CD4-positive, alpha-beta T cell treated with Interleukin-1 beta for 1 hour (primary cell): ENCODE measurements around the gene FBXW7.
"Not testable (repeated sequence)": the region's sequence is repeated elsewhere in the genome, so short reads cannot be mapped to it uniquely, and the experiment has no call there.

Experiments used
- DNase-seq, 2 donors: peaks; one replicate each; pipeline ENCODE4 v3.0.0-alpha.2; 2020 to 2022

Gene FBXW7, protein sequence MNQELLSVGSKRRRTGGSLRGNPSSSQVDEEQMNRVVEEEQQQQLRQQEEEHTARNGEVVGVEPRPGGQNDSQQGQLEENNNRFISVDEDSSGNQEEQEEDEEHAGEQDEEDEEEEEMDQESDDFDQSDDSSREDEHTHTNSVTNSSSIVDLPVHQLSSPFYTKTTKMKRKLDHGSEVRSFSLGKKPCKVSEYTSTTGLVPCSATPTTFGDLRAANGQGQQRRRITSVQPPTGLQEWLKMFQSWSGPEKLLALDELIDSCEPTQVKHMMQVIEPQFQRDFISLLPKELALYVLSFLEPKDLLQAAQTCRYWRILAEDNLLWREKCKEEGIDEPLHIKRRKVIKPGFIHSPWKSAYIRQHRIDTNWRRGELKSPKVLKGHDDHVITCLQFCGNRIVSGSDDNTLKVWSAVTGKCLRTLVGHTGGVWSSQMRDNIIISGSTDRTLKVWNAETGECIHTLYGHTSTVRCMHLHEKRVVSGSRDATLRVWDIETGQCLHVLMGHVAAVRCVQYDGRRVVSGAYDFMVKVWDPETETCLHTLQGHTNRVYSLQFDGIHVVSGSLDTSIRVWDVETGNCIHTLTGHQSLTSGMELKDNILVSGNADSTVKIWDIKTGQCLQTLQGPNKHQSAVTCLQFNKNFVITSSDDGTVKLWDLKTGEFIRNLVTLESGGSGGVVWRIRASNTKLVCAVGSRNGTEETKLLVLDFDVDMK

DNA sequence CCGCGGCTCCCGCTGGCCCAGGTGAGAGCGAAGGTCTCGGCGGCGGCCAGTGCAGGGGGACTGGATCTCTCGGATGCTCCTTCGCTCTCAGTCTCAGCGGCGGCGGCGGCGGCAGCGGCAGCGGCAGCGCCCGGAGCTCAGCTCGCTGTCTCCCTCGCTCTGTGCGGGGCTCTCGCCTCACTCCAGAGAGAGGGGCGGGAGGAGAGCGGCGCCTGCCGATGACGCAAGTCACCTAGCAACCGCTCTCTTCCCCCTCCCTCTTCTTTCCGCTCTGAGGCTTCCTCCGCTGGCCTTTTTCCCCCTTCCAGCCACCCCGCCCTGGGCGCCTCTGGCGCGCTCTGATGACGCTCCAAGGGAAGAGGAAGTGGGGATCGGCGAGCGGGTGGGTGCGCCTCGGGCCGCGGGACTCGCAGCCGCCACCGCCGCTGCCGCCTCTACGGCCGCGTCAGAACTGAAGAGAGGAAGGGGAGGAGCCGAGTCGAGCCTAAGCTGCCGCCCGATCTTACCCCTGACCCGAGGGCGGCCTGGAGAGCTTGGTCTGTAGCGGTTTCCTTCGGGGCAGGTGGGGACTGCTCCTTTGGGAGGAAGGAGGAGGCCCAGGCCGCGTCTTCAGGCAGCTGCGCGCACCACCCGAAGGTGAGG, at the start of gene FBXW7:
Gene FBXW7 (minus strand): TSS at position 190 of the 642 bp plus-strand sequence. CDS start 124,289 bp downstream, outside the sequence.
- DNase-seq: peak; percentile 99 to 100

DNA sequence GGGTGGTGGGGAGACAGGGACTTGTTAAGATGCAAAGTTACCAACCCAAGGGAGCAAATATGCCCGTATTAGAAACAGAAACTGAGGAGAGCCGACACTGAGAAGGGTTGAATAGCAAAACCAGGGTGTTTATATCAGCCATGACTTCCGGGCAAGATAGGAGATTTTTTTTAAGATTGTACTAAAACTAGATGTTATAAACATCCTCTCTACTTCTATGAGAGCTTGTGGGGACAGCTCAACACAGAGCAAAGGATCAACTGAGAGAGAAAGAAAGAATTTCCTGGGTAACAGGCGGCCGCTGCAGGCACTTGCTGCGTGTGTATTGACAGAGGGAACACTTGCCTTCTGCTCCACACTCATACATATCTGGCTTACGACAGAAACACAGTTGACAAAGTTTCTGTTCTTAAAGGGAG, 49.1 kb upstream of the FBXW7 start:
- DNase-seq: peak in 1 of 2 donors; percentile 28

DNA sequence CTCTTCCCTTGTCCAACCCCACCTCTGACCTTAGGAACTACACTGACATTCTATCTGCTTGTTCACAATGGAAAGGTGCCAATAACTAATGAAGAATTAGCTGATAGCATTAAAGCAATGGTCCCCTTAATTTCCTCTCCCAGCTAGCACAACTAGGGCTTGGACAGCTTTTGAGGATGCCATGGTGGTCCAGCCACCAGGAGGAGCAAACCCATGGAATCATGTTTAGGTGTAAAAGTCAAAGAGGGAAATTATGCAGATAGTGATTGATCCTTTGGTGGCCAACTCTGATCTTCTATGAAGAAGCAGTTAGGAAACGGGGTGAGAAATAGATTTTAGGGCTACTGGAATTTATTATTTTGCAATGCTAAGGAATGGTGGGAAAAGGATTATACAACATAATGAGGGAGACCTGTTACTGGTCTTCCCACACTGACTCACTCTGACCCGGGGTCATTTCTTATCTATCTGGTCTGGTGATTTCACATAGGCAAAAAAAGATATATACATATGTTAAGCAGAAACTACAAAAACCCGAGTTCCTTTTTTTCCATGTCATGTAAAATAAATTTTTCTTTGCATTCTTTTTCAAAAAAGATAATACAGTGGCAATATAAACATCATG, 45.8 kb upstream of the FBXW7 start:
- no peak for DNase-seq

DNA sequence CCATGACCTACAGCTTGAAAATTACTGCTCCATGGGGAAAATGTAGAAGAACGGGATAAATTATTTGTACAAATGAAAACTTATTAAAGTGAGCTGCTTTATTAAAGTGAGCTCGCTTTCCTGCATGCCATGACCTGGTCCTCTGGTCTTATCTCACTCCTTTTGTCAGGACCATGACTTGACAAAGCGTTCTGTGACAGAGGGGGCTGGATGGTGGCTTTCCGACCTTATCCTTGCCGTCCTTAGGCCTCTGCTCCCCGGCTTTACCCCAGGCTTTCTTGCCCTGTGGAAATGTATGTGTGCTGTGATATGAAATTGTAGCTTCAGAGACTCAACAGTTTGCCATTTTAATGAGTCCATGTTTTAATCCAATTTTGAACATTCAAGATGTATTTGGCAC, 44.0 kb upstream of the FBXW7 start:
- no peak for DNase-seq

DNA sequence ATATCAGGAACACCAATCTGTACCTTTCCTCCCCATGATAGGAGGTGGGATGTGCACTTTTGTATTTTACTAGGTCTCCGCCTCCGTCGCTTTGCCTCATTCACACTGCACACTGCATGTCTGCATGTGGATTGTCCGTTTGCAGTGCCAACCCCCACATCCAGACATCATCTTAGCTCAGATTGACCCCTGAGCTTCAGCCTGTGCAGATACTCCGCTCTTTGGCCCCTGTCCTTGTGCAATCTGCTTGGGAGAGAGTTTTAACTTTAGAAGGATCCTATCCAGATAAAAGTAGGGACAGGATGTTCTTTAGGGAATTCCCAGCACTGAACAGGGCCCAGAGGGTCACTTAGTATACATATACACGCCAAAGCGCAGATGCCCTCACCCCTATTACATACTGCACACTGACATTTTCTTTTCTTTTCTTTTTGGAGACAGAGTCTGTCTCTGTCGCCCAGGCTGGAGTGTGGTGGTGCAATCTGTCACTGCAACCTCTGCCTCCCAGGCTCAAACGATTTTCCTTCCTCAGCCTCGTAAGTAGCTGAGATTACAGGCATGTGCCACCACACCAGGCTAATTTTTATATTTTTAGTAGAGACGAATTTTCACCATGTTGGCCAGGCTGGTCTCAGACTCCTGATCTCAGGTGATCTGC, 43.3 kb upstream of the FBXW7 start:
- no peak for DNase-seq

DNA sequence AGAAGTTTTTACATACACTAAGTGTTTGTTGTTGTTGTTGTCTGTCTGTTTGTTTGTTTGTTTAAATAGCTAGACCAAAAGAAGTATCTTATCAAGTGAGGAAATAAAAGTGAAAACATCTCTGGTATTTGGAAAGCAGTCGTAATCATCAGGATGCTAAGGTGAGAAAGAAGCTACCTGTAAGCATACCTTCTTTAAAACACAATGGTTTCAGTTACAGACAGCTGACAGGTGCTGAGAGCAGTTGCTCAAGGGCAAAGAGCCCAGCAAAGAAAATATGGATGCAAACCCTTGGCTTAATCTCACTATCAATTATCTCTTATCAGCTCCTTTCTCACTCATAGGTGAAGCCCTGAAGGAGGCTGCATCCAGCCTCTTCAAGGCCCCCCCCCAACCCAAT, 42.8 kb upstream of the FBXW7 start:
- DNase-seq: no peak

DNA sequence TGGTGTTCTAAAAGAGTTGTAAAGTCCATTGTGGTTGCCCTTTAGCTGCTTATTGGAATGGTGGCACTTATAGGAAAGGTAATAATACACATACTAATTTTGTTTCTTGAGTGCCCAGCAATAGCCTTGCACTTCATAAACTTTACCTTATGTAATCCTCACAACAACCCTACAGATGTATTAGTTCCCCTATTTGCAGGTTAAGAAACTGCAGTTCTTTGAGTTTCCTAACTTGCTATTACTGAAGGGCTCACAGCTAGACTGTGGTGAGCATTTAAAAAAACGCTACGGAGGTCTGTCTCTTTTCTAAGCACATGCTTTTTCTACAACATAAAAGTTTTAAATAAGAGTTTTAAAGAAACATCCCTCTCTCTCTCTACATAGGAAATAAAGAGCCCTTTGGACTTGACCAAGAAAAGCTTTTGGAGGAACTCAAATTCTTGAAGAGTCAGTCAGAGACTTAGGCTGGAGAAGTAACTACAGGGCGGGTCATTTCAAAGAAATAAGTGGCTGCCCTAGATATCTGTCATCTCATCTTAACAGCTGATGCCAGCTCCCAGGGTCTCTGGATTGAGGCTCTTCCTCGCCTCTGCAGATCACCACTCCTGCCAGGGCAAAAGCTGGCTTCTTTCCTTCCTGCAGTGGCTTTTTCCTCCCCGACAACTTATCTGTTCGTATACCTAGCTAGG, 42.0 kb upstream of the FBXW7 start:
- no peak for DNase-seq

DNA sequence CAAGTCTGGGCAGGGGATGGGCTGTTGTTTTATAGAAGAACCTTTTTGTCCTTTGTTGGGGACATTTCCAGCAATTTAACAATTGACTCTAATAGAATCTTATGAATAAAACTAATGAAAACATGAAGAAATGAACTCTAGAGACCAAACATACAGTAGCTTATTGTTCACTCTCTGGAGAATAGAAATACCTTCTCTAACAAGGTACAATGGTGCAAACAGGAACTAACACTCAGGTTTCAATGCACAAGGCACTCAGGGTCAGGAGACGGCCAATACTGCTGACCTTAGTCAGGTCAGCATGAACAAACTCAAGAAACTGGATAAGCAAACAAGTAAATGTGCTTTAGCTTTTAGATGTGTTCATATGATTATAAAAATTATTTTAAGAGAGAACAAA, 39.6 kb upstream of the FBXW7 start:
- DNase-seq: no peak

DNA sequence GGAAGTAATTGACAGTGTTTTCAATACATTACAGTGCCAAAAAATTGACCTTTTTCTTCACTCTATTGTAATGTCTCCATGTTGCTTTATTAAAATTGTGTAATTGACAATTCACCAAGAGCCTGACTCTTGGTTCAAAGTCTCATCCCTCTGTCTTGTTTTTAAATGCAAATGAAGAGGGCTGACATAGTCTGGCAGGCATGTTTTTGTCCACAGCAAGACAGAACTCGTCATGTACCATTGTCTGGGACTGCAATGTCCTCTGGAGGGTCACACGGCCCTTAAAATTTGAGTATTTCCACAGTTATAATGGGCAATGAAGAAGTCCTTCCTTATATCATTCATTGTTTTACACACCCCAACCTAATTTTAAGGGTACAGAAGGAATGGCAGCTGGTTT, 38.0 kb upstream of the FBXW7 start:
- no peak for DNase-seq

DNA sequence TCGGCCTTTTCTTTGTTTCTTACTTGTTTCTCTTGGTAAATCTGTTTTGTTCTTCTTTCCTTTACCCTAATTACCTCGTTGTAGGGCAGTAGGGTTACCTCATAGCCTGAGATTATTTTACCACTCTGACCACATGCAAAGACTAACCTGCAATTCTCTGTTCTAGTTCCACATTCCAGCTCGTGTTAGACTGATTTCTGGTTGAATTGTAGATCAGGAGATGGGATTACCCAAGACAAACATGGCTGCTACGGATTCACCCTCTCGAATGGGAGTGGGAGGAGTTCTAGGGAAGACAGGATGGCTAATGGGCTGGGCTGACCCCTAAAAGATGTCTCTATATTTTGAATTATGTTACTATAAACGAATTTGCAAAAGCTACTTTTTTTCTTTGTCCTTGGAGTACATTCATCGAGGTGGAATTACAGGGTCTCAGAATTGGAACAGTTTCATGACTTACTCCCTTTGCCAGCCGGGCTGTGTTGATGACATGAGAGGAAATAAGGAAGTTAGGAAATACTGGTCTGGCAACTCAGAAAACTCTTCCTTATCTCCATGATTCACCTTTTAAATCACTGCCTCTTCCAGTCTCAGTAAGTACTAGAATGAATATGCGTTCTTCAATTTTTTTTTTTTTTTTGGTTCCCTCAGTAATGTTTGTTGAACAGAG, 36.7 kb upstream of the FBXW7 start:
- DNase-seq: no peak

DNA sequence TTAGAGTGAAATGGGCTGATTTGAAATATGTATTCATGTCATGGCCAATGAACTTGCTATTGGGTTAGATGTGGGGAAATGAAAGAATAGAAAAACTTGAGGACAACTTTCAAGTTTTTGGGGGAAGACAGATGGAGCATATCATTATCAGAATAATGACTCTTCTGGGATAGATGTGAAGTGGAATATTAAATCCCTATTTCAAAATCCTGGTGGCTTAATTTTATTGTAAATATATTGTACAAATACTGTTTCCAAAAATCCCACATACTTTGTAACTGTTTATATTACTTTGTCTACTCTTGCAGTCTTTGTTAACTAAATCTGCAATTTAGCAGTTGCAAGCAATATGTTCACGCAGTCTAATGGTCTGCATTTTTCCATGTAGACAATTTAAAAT, 35.9 kb upstream of the FBXW7 start:
- DNase-seq: no peak

DNA sequence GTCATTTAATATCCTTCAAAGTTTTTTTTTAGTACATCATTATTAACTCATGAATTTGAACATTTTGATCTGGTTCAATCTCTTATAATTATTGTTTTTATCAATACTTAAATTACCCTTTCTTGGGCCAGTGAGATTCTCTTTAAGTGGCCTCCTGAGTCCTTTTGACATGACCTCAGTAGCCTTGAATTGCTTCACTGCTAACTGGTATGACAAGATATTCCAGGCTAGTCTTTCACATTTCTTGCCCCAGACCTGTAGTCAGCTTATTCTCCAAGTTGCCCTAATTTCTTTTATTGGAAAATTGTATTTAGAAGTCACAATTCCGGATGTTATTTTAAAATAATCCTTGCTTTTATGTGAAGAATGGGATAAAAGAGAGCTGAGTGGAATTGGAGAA, 35.4 kb upstream of the FBXW7 start:
- no peak for DNase-seq

DNA sequence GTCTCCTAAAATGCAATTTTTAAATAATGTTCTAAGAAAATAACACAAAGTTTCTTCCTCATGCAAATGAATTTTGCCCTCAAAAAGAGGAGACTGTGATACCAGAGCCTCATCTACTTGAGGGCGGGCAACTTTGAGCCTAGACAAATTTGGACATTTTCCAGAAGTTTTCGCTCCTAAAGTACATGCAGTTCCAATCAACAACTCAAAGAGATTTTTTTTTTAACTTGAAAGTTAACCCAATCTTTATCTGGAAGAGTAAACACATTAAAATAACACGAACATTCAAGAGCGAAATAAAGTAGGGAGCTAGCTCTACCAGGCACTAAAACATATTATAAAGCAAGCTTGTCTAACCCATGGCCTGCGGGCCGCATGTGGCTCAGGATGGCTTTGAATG, 29.4 kb upstream of the FBXW7 start:
- DNase-seq: no peak

DNA sequence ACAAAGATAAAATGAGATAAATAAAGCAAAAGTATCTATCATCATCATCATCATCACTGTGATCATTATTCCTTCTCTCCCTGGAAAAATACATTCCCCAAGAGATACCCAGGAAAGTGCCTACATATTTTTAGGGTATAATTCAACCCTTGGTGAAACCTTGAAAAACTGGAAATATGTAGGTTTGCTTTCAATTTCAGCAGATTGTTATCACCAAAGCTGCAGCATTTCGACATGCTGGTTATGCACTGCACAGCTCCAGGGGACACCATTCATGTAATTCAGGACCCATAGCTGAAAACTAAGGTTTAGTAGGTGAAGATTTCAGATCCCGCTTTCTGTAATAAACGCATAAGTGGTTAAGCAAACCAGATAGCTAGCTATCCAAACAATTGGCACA, 28.4 kb upstream of the FBXW7 start:
- no peak for DNase-seq

DNA sequence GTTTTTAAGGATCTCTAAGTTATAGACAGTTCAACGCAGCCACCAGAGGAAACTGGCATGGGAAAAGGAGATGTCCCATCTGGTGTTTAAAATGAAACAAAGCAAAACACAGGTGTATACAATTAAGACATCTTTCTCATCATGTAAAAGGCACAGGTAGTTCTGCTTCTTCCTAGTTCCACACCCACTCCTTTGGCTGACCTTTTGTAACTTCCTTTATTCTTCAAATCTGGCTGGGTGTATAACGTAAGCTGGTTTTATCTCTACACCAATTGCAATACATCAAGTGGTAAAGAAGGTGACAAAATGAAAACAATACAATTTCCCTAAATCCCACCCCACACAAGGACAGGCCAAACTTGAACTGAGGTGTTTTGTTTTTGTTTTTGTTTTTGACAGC, 27.3 kb upstream of the FBXW7 start:
- DNase-seq: no peak

DNA sequence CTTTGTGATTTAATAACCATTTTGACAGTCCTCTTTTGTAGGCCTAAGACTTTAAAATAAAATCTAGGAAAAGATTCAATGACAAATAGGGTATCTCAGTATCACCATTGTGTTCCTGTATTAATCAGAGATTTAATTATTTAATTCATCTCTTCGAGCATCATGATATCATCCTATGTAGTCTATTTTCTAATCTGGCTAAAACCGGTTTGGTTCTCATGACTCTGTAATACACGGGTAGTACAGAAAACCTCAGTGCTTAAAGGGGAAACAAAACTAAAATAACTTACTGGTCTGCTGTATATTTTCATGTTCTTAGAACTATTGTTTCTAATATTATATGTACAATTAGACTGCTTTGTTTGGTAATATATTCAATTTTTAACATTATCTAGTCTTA, 23.7 kb upstream of the FBXW7 start:
- no peak for DNase-seq

DNA sequence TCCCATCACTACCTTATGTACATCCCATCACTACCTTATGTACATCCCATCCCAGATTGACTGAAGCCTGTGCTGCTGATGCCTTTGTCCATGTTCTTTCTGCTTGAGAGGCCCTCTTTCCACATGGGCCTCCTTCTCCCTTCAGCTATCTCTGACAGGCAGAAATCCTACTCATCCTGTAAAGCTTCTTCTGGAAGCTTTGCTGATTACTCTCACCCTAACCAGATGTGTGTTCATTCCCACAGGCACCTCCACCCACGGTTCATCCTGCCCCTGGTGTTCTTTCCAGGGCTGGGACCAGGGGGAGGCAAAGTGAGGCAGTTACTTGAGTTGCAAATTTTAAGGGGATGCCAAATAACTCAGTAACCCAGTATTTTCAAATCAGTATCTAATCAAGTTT, 22.5 kb upstream of the FBXW7 start:
- DNase-seq: no peak

DNA sequence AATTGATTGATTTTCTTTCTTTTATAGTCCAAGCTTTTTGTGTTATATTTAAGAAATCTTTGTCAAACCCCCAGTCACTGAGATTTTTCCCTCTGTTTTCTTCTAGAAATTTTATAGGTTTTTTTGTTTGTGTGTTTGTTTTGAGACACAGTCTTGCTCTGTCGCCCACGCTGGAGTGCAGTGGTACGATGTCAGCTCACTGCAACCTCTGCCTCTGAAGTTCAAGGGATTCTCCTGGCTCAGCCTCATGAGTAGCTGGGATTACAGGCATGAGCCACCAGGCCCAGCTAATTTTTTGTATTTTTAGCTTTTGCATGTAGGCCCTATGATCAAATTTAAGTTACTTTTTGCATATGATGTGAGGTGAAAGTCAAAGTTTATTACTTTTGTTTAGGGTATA, 20.9 kb upstream of the FBXW7 start:
- DNase-seq: no peak

DNA sequence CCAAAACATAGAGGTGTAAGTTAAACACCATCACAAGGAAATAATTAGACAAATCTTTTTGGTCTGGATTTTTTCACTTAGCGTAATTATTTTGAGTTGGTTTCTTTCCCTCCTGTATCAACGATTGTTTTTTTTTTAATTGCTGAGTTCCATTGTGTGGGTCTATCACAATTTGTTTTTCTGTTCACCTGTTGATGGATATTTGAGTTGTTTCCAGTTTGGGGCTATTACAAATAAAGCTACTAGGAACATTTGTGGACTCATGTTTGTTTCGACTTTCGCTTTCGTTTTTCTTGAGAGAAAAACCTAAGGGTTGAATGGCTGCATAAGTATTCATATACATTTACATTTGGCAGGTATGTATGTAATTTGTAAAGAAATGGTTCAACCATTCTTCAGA, 20.4 kb upstream of the FBXW7 start:
- peak in 1 of 2 donors; percentile 42 for DNase-seq

DNA sequence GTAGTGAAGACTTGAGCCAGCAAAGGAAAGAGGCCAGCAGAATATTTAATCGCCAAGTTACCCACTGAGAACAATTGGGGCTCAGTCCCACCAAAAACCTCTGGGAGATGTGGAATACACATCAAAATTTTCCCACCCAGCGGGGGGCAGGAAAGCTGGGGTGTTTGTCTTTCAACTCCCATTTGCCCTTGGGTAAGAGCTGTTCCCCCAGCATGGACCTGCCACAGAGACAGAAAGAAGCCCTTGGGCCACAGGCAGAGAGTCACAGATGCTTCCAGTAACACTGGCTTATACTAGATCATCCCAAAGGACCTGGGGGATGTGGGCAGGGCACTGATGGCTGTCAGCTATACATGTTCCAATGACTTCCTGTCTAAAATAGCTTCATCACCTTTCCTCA, 18.9 kb upstream of the FBXW7 start:
- DNase-seq: no peak

DNA sequence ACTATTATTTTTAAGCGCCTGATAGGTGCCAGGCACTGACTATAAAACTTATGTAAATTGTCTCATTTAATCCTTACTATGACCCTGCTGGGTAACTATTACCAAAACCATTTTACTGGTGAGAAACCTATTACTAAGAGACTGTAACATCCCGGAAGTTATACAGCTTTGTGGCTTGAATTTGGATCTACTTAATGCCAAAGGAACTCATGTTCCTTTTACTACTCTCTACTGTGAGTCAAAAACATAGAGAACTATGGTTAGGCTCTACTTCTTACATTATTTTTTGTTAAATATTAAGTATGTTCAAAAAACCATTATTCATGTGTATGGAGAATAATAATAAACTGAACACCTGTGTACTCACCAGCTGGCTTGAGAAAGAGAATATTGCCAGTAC, 14.8 kb upstream of the FBXW7 start:
- DNase-seq: not testable (repeated sequence)

DNA sequence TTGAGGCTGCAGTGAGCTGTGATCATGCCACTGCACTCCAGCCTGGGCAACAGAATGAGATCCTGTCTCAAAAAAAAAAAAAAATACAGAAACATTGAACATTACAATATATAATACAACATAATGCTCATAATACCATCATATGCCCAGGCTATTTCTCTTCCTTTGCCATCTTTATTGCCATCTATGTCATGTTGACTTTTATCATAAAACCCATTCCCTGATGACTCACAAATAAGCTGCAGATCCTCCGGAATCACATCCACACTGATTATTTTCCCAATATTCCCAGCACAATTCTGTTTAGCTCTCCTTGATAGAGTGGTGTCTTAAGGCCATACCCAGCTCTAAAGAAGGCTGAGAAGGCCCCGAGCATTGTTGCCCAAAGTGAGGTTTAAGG, 9.2 kb upstream of the FBXW7 start:
- DNase-seq: no peak
